Measurements from ENCODE around the gene FAM110A. TPM values are rescaled to one million over a fixed set of nuclear protein-coding genes. Genes with fewer than 3 reads are reported as not detected.
"Not testable (repeated sequence)": the region's sequence is repeated elsewhere in the genome, so short reads cannot be mapped to it uniquely, and the experiment has no call there.

FAM110A gene
- total RNA-seq: 11.1 to 11.3 TPM (median 11.1 TPM) in 3 replicates

GRCh38 chr20:833450-834150 lies at the start of gene FAM110A:
Gene FAM110A (plus strand): TSS chr20:833715. CDS start chr20:844805, 11,090 bp downstream.
- Mint-ChIP-seq H3K4me3 (peak within 1 kb of the TSS; percentile 70), H3K27me3 (ENCODE audit: low read depth) (no peaks in the 10 kb centered on the region), H3K36me3 (peaks cover 3% of the 10 kb centered on the region), H3K4me1 (peaks cover 26% of the 10 kb centered on the region), H3K27ac (peak within 1 kb of the TSS; percentile 87), H3K9me3 (peaks cover 9% of the 10 kb centered on the region)
- peak; percentile 89 to 94 for DNase-seq (ENCODE audit: low spot score in 2 of 2, unreplicated experiment in 2 of 2)
- no peak for TF ChIP-seq CTCF (IDR thresholded peaks at IDR 0.05; ENCODE audit: unreplicated experiment)

GRCh38 chr20:787825-788224 lies 45.7 kb upstream of the FAM110A start:
- no peaks in the 10 kb centered on the region for H3K36me3 Mint-ChIP-seq
- no peaks in the 10 kb centered on the region for H3K27me3 Mint-ChIP-seq (ENCODE audit: low read depth)
- DNase-seq (ENCODE audit: low spot score in 2 of 2, unreplicated experiment in 2 of 2): no peak
- no peak for TF ChIP-seq CTCF (IDR thresholded peaks at IDR 0.05; ENCODE audit: unreplicated experiment)
- peaks cover 41% of the 10 kb centered on the region for H3K9me3 Mint-ChIP-seq
- H3K4me3 Mint-ChIP-seq: no peak overlapping the region
- H3K4me1 Mint-ChIP-seq: peaks cover 3% of the 10 kb centered on the region
- no peak overlapping the region for H3K27ac Mint-ChIP-seq

- H3K4me3 Mint-ChIP-seq: no peak overlapping the region
- no peak for TF ChIP-seq CTCF (IDR thresholded peaks at IDR 0.05; ENCODE audit: unreplicated experiment)
- H3K4me1 Mint-ChIP-seq: peaks cover 3% of the 10 kb centered on the region
- no peak for DNase-seq (ENCODE audit: low spot score in 2 of 2, unreplicated experiment in 2 of 2)
- H3K36me3 Mint-ChIP-seq: no peaks in the 10 kb centered on the region
- H3K27me3 Mint-ChIP-seq (ENCODE audit: low read depth): no peaks in the 10 kb centered on the region
- H3K9me3 Mint-ChIP-seq: peaks cover 44% of the 10 kb centered on the region
- H3K27ac Mint-ChIP-seq: no peak overlapping the region
Observed at GRCh38 chr20:791056-791455, 42.5 kb upstream of the FAM110A start.

GRCh38 chr20:792248-792647 lies 41.3 kb upstream of the FAM110A start:
- Mint-ChIP-seq H3K36me3 (no peaks in the 10 kb centered on the region), H3K27me3 (ENCODE audit: low read depth) (peaks cover 1% of the 10 kb centered on the region), H3K9me3 (peaks cover 37% of the 10 kb centered on the region), H3K4me3 (no peak overlapping the region), H3K27ac (no peak overlapping the region), H3K4me1 (peaks cover 3% of the 10 kb centered on the region)
- TF ChIP-seq CTCF (IDR thresholded peaks at IDR 0.05; ENCODE audit: unreplicated experiment): no peak
- DNase-seq (ENCODE audit: low spot score in 2 of 2, unreplicated experiment in 2 of 2): no peak

- no peaks in the 10 kb centered on the region for H3K4me1 Mint-ChIP-seq
- peaks cover 46% of the 10 kb centered on the region for H3K9me3 Mint-ChIP-seq
- no peak for DNase-seq (ENCODE audit: low spot score in 2 of 2, unreplicated experiment in 2 of 2)
- H3K4me3 Mint-ChIP-seq: no peak overlapping the region
- peaks cover 3% of the 10 kb centered on the region for H3K27me3 Mint-ChIP-seq (ENCODE audit: low read depth)
- TF ChIP-seq CTCF (IDR thresholded peaks at IDR 0.05; ENCODE audit: unreplicated experiment): no peak
- no peaks in the 10 kb centered on the region for H3K36me3 Mint-ChIP-seq
- no peak overlapping the region for H3K27ac Mint-ChIP-seq
Observed at GRCh38 chr20:796921-797320, 36.6 kb upstream of the FAM110A start.

GRCh38 chr20:798746-799145 lies 34.8 kb upstream of the FAM110A start:
- peaks cover 45% of the 10 kb centered on the region for H3K9me3 Mint-ChIP-seq
- not testable (repeated sequence) for H3K4me1 Mint-ChIP-seq; H3K4me3 Mint-ChIP-seq; DNase-seq (ENCODE audit: low spot score in 2 of 2, unreplicated experiment in 2 of 2); H3K36me3 Mint-ChIP-seq; H3K27me3 Mint-ChIP-seq (ENCODE audit: low read depth); H3K27ac Mint-ChIP-seq

GRCh38 chr20:800026-800425 lies 33.5 kb upstream of the FAM110A start:
- H3K27me3 Mint-ChIP-seq (ENCODE audit: low read depth); H3K4me3 Mint-ChIP-seq; DNase-seq (ENCODE audit: low spot score in 2 of 2, unreplicated experiment in 2 of 2); H3K27ac Mint-ChIP-seq; H3K4me1 Mint-ChIP-seq; H3K36me3 Mint-ChIP-seq: not testable (repeated sequence)
- H3K9me3 Mint-ChIP-seq: peaks cover 45% of the 10 kb centered on the region

Data from mesothelial cell of epicardium (in vitro differentiated cells).